Mesodermal cell (in vitro differentiated cells): Measurements from ENCODE around the gene OR10S1. TPM values are rescaled to one million over a fixed set of nuclear protein-coding genes. Genes with fewer than 3 reads are reported as not detected.
A peak's percentile ranks its signal among the peaks of the same experiment; 100 is the strongest.
"Not testable (repeated sequence)": the region's sequence is repeated elsewhere in the genome, so short reads cannot be mapped to it uniquely, and the experiment has no call there.

Experiments
- H3K27ac ChIP-seq: 2 replicates; pipeline ENCODE4 v1.7.0; 2013; ENCODE audit warnings: mild to moderate bottlenecking, low read depth, low read length, moderate library complexity; ENCODE audit not compliant: severe bottlenecking
- H3K36me3 ChIP-seq: 2 replicates; pipeline ENCODE4 v1.7.1; 2013; ENCODE audit warnings: mild to moderate bottlenecking, low read length, moderate library complexity; ENCODE audit not compliant: control insufficient read depth, insufficient read depth
- H3K4me1 ChIP-seq: one replicate; pipeline ENCODE4 v1.7.1; 2013; ENCODE audit warnings: mild to moderate bottlenecking, low read length; ENCODE audit not compliant: insufficient read depth, control insufficient read depth, poor library complexity, severe bottlenecking
- H3K4me3 ChIP-seq: 2 replicates; pipeline ENCODE4 v1.7.0; 2013; ENCODE audit warnings: low read length, control low read depth, mild to moderate bottlenecking; ENCODE audit not compliant: insufficient read depth, poor library complexity, severe bottlenecking; ENCODE audit errors: extremely low read depth
- H3K9me3 ChIP-seq: 2 replicates; pipeline ENCODE4 v1.7.1; 2013; ENCODE audit warnings: mild to moderate bottlenecking, low read length, moderate library complexity; ENCODE audit not compliant: control insufficient read depth
- WGBS, 2 experiments: methylation state at CpG; one replicate each; pipeline ENCODE4 v1.1.5; 2013; ENCODE audit warnings: missing lambda C conversion rate in 2 of 2; ENCODE audit not compliant: insufficient coverage in 2 of 2; 5-methylcytosine and 5-hydroxymethylcytosine counted together
- polyA plus RNA-seq, 2 experiments: library from polyadenylated mRNA; stranded (reverse); fragments of 50-300 nt; gene quantifications; one replicate each; pipeline ENCODE4 v1.2.3, GENCODE V29; 2013

OR10S1 gene
- not detected for polyA plus RNA-seq (2013, experiment 1 of 2)
- polyA plus RNA-seq (2013, experiment 2 of 2), result not detected

GRCh38 chr11:123977731-123978347 lies at the start of gene OR10S1:
Gene OR10S1 (minus strand): TSS chr11:123977781. CDS start chr11:123977664, 117 bp downstream.
- no peaks in the 10 kb centered on the region for H3K9me3 ChIP-seq
- H3K36me3 ChIP-seq, result no peaks in the 10 kb centered on the region
- no peaks in the 10 kb centered on the region for H3K4me1 ChIP-seq
- no peak within 1 kb of the TSS for H3K27ac ChIP-seq
- no peak within 1 kb of the TSS for H3K4me3 ChIP-seq

GRCh38 chr11:124026498-124026897 lies 48.9 kb upstream of the OR10S1 start, which contains the start of gene OR10G8:
Gene OR10G8 (plus strand): TSS chr11:124026798. CDS start chr11:124029623, 2,825 bp downstream.
- 100% methylated on average over 1 of the region's 2 CpGs for WGBS, 2 experiments
- Histone ChIP-seq H3K4me1 (no peaks in the 10 kb centered on the region), H3K36me3 (no peaks in the 10 kb centered on the region), H3K4me3 (no peak within 1 kb of the TSS), H3K9me3 (no peaks in the 10 kb centered on the region), H3K27ac (no peak within 1 kb of the TSS)

GRCh38 chr11:124015837-124016236 lies 38.3 kb upstream of the OR10S1 start:
- 91 to 92% methylated on average over 1 to 2 of the region's 9 CpGs for WGBS, 2 experiments
- H3K36me3 ChIP-seq, H3K4me3 ChIP-seq, H3K4me1 ChIP-seq, H3K27ac ChIP-seq, H3K9me3 ChIP-seq: not testable (repeated sequence)

GRCh38 chr11:124012697-124013096 lies 35.1 kb upstream of the OR10S1 start, which contains the start of gene OR10G4:
Gene OR10G4 (plus strand): TSS chr11:124012997. CDS start chr11:124015575, 2,578 bp downstream.
- no peak within 1 kb of the TSS for H3K4me3 ChIP-seq
- no CpG with 5 or more reads among the region's 2 CpGs for WGBS, 2 experiments
- H3K4me1 ChIP-seq, result no peaks in the 10 kb centered on the region
- no peaks in the 10 kb centered on the region for H3K9me3 ChIP-seq
- H3K36me3 ChIP-seq, result no peaks in the 10 kb centered on the region
- H3K27ac ChIP-seq, result no peak within 1 kb of the TSS

- no peak within 1 kb of the TSS for H3K4me3 ChIP-seq
- no peaks in the 10 kb centered on the region for H3K9me3 ChIP-seq
- 88 to 100% methylated on average over 1 of the region's 1 CpG for WGBS, 2 experiments
- no peak within 1 kb of the TSS for H3K27ac ChIP-seq
- no peaks in the 10 kb centered on the region for H3K4me1 ChIP-seq
- H3K36me3 ChIP-seq, result no peaks in the 10 kb centered on the region
Measured at GRCh38 chr11:123995119-123995518, 17.5 kb upstream of the OR10S1 start, which contains the start of gene OR10G6. Gene OR10G6 (minus strand): TSS chr11:123995161. CDS start chr11:123995161, 0 bp downstream.

GRCh38 chr11:123979311-123979710 lies 1.7 kb upstream of the OR10S1 start:
- H3K4me1 ChIP-seq, result no peaks in the 10 kb centered on the region
- WGBS, 2 experiments, result 96 to 100% methylated on average over 2 to 3 of the region's 5 CpGs
- no peaks in the 10 kb centered on the region for H3K36me3 ChIP-seq
- no peaks in the 10 kb centered on the region for H3K9me3 ChIP-seq
- H3K27ac ChIP-seq, result no peak overlapping the region
- H3K4me3 ChIP-seq, result no peak overlapping the region

GRCh38 chr11:123976770-123977560 lies 616 bp downstream of the OR10S1 start:
- H3K4me1 ChIP-seq, result no peaks in the 10 kb centered on the region
- no peak overlapping the region for H3K27ac ChIP-seq
- no peaks in the 10 kb centered on the region for H3K9me3 ChIP-seq
- WGBS, 2 experiments, result 91 to 97% methylated on average over 18 of the region's 18 CpGs
- H3K4me3 ChIP-seq, result no peak overlapping the region
- H3K36me3 ChIP-seq, result no peaks in the 10 kb centered on the region

GRCh38 chr11:123973816-123974215 lies 3.8 kb downstream of the OR10S1 start:
- 100% methylated on average over 1 of the region's 1 CpG; no CpG with 5 or more reads in 1 of the 2 experiments for WGBS, 2 experiments
- no peaks in the 10 kb centered on the region for H3K36me3 ChIP-seq
- H3K9me3 ChIP-seq, result no peaks in the 10 kb centered on the region
- H3K27ac ChIP-seq, result peak overlapping the region; percentile 10
- no peak overlapping the region for H3K4me3 ChIP-seq
- H3K4me1 ChIP-seq, result no peaks in the 10 kb centered on the region

GRCh38 chr11:123956752-123957151 lies 20.8 kb downstream of the OR10S1 start:
- Histone ChIP-seq H3K4me3 (no peak overlapping the region), H3K27ac (no peak overlapping the region), H3K4me1 (no peaks in the 10 kb centered on the region), H3K9me3 (no peaks in the 10 kb centered on the region), H3K36me3 (no peaks in the 10 kb centered on the region)

GRCh38 chr11:123945132-123945531 lies 32.4 kb downstream of the OR10S1 start:
- WGBS, 2 experiments, result 83 to 100% methylated on average over 1 of the region's 1 CpG
- H3K4me3 ChIP-seq, result no peak overlapping the region
- H3K27ac ChIP-seq, result no peak overlapping the region
- H3K36me3 ChIP-seq, result no peaks in the 10 kb centered on the region
- H3K9me3 ChIP-seq, result no peaks in the 10 kb centered on the region
- no peaks in the 10 kb centered on the region for H3K4me1 ChIP-seq

GRCh38 chr11:123943738-123944137 lies 33.8 kb downstream of the OR10S1 start, which contains the start of gene OR6T1:
Gene OR6T1 (minus strand): TSS chr11:123943838. CDS start chr11:123943838, 0 bp downstream.
- no CpG with 5 or more reads among the region's 3 CpGs for WGBS, 2 experiments
- no peaks in the 10 kb centered on the region for H3K9me3 ChIP-seq
- H3K4me1 ChIP-seq, result no peaks in the 10 kb centered on the region
- H3K27ac ChIP-seq, result no peak within 1 kb of the TSS
- no peaks in the 10 kb centered on the region for H3K36me3 ChIP-seq
- no peak within 1 kb of the TSS for H3K4me3 ChIP-seq
